Measurements from ENCODE around the gene CAMKV. TPM values are rescaled to one million over a fixed set of nuclear protein-coding genes. Genes with fewer than 3 reads are reported as not detected.

CAMKV gene
- total RNA-seq, 1 donor from 2014 or later = 12.1 TPM

- Histone ChIP-seq H3K4me2 (no peak overlapping the region), H3K9me3 (ENCODE audit: low read depth) (no peaks in the 10 kb centered on the region), H3K27me3 (peaks cover 27% of the 10 kb centered on the region), H4K20me1 (ENCODE audit: low read depth) (peaks cover 25% of the 10 kb centered on the region), H3K27ac (no peak overlapping the region), H3K79me2 (ENCODE audit: low read depth) (no peaks in the 10 kb centered on the region), H3F3A (ENCODE audit: low read depth) (peaks cover 7% of the 10 kb centered on the region), H3K4me3 (no peak overlapping the region), H3K36me3 (no peaks in the 10 kb centered on the region), H2AFZ (replicated peaks) (no peak overlapping the region), H3K4me1 (peaks cover 23% of the 10 kb centered on the region), H3K9ac (no peak overlapping the region)
- peak overlapping the region; percentile 96 for H3K27ac Mint-ChIP-seq
- H3K36me3 Mint-ChIP-seq = no peaks in the 10 kb centered on the region
- peaks cover 44% of the 10 kb centered on the region for H3K4me1 Mint-ChIP-seq
- H3K27me3 Mint-ChIP-seq (ENCODE audit: insufficient read depth, low read depth) = peaks cover 7% of the 10 kb centered on the region
- no peak for DNase-seq (ENCODE audit: low spot score)
- no peaks in the 10 kb centered on the region for H3K9me3 Mint-ChIP-seq
- TF ChIP-seq, protein P1, sequence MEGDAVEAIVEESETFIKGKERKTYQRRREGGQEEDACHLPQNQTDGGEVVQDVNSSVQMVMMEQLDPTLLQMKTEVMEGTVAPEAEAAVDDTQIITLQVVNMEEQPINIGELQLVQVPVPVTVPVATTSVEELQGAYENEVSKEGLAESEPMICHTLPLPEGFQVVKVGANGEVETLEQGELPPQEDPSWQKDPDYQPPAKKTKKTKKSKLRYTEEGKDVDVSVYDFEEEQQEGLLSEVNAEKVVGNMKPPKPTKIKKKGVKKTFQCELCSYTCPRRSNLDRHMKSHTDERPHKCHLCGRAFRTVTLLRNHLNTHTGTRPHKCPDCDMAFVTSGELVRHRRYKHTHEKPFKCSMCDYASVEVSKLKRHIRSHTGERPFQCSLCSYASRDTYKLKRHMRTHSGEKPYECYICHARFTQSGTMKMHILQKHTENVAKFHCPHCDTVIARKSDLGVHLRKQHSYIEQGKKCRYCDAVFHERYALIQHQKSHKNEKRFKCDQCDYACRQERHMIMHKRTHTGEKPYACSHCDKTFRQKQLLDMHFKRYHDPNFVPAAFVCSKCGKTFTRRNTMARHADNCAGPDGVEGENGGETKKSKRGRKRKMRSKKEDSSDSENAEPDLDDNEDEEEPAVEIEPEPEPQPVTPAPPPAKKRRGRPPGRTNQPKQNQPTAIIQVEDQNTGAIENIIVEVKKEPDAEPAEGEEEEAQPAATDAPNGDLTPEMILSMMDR (IDR thresholded peaks at IDR 0.05) = no peak
- TF ChIP-seq EZH2 (IDR thresholded peaks at IDR 0.05) (no peak), EZH2phosphoT487 (IDR thresholded peaks at IDR 0.05) (no peak)
- H3K4me3 Mint-ChIP-seq = peak overlapping the region; percentile 47
These were observed 1.9 kb upstream of the CAMKV start for GRCh38 chr3:49871531-49872153.

DNA sequence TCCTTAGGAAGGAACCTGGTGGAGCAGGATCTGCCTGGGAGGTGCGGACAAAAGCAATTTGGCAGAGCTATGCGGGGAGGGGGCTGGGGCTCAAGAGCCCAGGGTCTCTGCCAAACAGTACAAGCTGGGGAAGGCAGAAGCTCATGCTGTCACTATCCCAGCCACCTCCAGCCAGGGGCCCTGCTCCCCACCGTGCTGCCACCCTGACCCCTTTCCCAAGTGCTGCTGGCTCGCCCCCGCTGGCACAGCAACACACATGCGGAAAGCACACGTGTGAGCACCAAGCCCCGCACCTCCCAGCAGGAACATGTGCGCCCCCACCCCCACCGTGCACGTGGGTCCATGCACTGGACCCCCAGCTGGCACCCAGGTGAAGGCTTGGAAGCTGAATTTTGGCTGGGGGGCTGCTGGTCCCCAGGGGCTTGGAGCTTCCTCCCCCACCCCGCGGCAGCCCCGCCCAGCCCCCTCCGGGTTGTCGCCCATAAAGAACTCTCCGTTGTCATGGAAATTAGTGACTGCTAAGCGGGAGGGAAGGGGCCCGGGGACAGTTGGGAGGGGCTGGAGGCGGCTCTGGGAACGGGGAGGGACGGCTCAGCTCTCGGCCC, 742 bp downstream of the CAMKV start:
- H3K9ac ChIP-seq = no peak overlapping the region
- H3K27me3 Mint-ChIP-seq (ENCODE audit: insufficient read depth, low read depth) = peaks cover 10% of the 10 kb centered on the region

DNA sequence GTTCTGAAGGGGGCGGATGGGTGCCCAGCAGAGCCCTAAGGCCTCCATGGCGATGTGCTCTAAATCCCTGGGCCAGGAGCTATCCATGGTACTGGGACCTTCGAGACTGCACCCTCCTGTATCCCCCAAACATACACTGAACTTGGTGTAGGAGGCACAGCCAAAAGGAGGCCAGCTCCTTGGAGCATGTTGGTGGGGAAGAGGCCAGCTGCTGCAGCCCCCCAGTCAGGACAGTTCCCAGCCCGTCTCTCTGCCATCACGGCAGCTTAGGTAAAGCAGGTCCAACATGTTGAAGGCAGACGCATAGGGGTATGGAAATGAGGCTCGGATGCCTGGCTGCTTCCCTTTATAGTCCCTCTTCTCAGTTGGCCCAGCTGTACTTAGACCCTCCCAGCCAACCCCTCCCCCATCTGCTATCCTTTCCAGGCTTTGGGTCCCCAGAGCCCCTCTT, 1.8 kb downstream of the CAMKV start:
- Histone ChIP-seq H3K9me3 (ENCODE audit: low read depth) (no peaks in the 10 kb centered on the region), H3K4me1 (peaks cover 23% of the 10 kb centered on the region), H3K9ac (no peak overlapping the region), H3K4me3 (peak overlapping the region; percentile 22), H3K27me3 (peaks cover 27% of the 10 kb centered on the region), H2AFZ (replicated peaks) (no peak overlapping the region), H3K79me2 (ENCODE audit: low read depth) (no peaks in the 10 kb centered on the region), H3K27ac (no peak overlapping the region), H3K36me3 (no peaks in the 10 kb centered on the region), H4K20me1 (ENCODE audit: low read depth) (peaks cover 25% of the 10 kb centered on the region), H3K4me2 (peak overlapping the region; percentile 87), H3F3A (ENCODE audit: low read depth) (peaks cover 7% of the 10 kb centered on the region)
- Mint-ChIP-seq H3K27me3 (ENCODE audit: insufficient read depth, low read depth) (peaks cover 10% of the 10 kb centered on the region), H3K4me3 (peak overlapping the region; percentile 81), H3K9me3 (no peaks in the 10 kb centered on the region), H3K27ac (no peak overlapping the region), H3K4me1 (peaks cover 54% of the 10 kb centered on the region), H3K36me3 (no peaks in the 10 kb centered on the region)
- TF ChIP-seq EZH2 (IDR thresholded peaks at IDR 0.05) (no peak), EZH2phosphoT487 (IDR thresholded peaks at IDR 0.05) (no peak)
- TF ChIP-seq, protein P1 (IDR thresholded peaks at IDR 0.05) = no peak
- DNase-seq (ENCODE audit: low spot score) = peak; percentile 88

More for the DNA sequence above, 742 bp downstream of the CAMKV start:
- TF ChIP-seq, protein P1 (IDR thresholded peaks at IDR 0.05) = no peak
- TF ChIP-seq EZH2 (IDR thresholded peaks at IDR 0.05) (no peak), EZH2phosphoT487 (IDR thresholded peaks at IDR 0.05) (no peak)
- peaks cover 23% of the 10 kb centered on the region for H3K4me1 ChIP-seq
- peaks cover 55% of the 10 kb centered on the region for H3K4me1 Mint-ChIP-seq
- H3K4me2 ChIP-seq = peak overlapping the region; percentile 87
- H3K36me3 Mint-ChIP-seq = no peaks in the 10 kb centered on the region
- H3K4me3 ChIP-seq = peak overlapping the region; percentile 47
- H3K27ac Mint-ChIP-seq = no peak overlapping the region
- peaks cover 7% of the 10 kb centered on the region for H3F3A ChIP-seq (ENCODE audit: low read depth)
- H3K4me3 Mint-ChIP-seq = peak overlapping the region; percentile 81
- DNase-seq (ENCODE audit: low spot score) = peak; percentile 62
- H4K20me1 ChIP-seq (ENCODE audit: low read depth) = peaks cover 25% of the 10 kb centered on the region
- H2AFZ ChIP-seq (replicated peaks) = no peak overlapping the region
- H3K79me2 ChIP-seq (ENCODE audit: low read depth) = no peaks in the 10 kb centered on the region
- peaks cover 27% of the 10 kb centered on the region for H3K27me3 ChIP-seq
- H3K36me3 ChIP-seq = no peaks in the 10 kb centered on the region
- H3K27ac ChIP-seq = no peak overlapping the region
- no peaks in the 10 kb centered on the region for H3K9me3 Mint-ChIP-seq
- H3K9me3 ChIP-seq (ENCODE audit: low read depth) = no peaks in the 10 kb centered on the region
